Stimulated activated CD8-positive, alpha-beta memory T cell treated with anti-CD3 and anti-CD28 coated beads, Interleukin-2, amount 100 ng/mL, for 48 hours (primary cell): ENCODE measurements around the gene INSC.

ENCODE experiments used
- DNase-seq, 2 donors: peaks; one replicate each; pipeline ENCODE4 v3.0.0-alpha.2; 2020; ENCODE audit warnings: low read depth in 2 of 2

Gene INSC

DNA sequence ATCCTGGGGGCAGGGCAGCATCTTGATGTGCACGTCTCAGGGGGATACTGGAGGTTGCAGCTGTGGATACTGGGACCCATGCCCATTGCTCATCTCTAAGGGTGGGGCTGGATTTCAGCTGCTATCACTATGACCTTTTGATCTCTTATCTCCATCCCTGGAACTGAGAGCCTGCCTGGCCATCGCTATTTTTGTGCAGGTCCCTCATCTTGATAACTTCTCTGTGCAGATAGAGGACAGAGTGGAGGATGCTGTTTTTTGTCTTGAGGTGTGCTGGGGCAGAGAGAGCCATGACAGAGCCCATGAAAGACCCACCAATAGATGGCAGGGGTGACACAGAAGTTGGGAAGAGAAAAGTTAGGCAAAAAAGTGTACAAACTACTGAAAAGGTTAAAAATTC is 5.1 kb upstream of the INSC start:
- no peak for DNase-seq

DNA sequence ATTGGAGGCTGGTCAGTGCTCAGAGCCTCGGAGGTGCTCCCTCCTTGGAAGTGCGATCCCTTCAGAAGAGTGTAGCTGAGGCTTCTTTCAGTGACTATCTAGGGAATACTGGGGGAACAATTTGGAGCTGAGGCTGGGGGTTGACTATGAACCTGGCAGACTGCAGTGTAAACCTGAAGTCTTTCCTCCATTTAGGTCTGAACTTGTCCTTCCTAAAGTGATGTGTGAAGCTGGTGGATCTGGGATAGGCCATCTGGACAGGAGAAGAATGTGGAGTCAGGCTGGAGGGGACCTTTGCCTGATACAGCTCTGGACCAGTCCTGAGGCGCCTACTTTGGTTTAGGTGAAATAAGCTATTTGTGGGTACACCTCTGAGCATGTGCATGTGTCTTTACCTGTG is 3.5 kb upstream of the INSC start:
- no peak for DNase-seq

DNA sequence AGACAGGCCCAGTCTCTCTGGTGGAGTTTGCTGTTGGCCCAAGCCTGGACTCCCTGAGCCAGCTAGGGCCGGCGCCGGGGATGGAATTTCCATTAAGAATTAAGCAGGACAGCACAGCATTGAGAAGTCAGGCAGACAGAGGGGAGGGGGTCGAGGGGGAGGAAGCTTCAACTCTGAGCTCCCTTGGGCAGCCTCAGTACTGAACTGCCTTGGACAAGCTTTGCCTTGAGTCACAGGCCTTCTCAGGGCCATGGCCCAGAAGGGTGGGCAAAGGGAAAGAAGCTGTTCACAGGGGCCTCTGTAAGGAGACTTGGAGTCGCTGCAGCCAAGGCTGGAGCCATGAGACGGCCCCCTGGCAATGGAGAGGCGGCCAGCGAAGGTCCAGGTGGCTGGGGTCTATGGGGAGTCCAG is 2.6 kb upstream of the INSC start:
- DNase-seq: no peak

GRCh38 chr11:15113381-15113780 is 1.3 kb upstream of the INSC start:
- DNase-seq: no peak

DNA sequence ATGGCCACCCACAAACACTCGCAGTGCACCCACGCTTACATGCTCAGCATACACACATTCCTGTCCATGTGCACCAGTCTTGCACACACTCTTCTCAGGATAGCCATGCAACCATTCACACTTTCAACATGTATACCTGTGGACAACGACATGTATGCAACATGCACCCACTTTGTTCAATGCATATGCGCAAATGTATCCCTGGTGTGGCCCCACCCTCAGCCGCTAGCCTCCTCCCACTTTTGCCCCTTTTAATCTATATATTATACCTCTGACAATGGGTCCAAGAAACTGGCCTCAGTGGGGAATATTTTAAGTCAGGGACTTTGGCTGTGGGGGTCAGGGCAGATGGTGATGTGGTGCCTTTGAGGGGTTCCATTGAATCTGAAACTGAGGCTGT is 963 bp downstream of the INSC start:
- no peak for DNase-seq

DNA sequence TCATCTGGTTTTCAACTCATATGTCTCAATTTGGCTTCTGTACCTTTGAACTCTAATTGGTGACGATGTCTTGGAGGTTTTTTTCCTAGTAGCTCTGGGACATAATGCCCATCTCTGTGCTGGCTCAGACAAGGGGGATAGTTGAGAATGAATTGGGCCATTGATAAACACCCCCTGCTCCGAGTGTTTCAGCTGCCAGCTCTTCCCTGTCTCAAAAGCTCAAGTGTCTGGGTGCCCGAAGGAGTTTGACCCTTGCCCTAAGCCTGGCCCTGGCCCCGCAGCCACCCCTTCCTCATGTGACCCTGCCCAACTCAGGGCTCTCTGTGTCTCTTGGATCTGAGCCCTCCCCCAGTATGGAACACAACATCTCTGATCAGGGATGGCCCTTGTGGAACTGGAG is 3.0 kb downstream of the INSC start:
- DNase-seq: no peak

DNA sequence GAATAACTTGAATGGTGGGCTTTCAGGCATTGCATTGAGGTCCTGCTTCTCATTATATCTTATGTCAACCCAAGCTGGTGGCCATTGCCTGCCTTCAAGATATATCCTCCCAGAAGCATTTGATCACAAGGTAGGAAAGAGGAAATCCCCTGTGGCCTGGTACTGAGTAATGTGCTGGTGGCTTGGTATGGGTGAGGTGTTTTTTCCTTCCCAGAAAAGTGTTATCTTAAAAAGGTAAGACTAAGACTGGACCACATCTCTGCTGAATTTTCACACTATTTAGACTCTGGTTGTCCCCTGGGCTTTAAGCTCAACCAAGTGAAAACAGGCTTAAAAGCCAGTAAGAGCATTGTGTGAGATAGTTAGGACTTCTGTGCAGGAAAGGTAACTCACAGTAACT is 3.7 kb downstream of the INSC start:
- DNase-seq: no peak

GRCh38 chr11:15119352-15119751 is 4.6 kb downstream of the INSC start:
- no peak for DNase-seq

GRCh38 chr11:15119826-15120225 is 5.1 kb downstream of the INSC start:
- DNase-seq: no peak

GRCh38 chr11:15123849-15124248 is 9.1 kb downstream of the INSC start:
- no peak for DNase-seq

GRCh38 chr11:15124528-15124927 is 9.8 kb downstream of the INSC start:
- DNase-seq: no peak

DNA sequence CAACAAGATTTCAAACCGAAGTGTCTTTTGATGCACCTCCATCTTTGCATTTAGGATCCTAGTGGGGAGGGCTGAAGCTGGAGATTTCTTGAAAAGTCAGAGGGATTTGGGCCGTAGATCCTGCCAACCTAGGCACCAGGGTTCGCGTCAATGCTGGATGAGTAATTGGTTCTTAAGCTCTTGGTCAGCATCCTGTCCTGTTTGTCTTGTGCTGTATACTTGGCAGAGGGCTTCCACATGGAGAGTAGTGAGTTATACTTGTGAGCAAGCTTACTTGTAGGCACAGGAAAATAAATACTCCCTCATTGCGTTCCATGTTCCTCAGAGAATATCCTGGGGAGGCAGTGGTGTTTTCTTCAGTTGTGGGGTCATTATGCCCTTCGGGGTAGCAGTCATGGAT is 12.6 kb downstream of the INSC start:
- no peak for DNase-seq

GRCh38 chr11:15128621-15129020 is 13.9 kb downstream of the INSC start:
- no peak for DNase-seq

- no peak for DNase-seq
Observed at GRCh38 chr11:15136166-15136565, 21.4 kb downstream of the INSC start.

- DNase-seq: no peak
Observed at GRCh38 chr11:15139096-15139770, 24.5 kb downstream of the INSC start.

GRCh38 chr11:15139958-15140659 is 25.4 kb downstream of the INSC start:
- DNase-seq: no peak

DNA sequence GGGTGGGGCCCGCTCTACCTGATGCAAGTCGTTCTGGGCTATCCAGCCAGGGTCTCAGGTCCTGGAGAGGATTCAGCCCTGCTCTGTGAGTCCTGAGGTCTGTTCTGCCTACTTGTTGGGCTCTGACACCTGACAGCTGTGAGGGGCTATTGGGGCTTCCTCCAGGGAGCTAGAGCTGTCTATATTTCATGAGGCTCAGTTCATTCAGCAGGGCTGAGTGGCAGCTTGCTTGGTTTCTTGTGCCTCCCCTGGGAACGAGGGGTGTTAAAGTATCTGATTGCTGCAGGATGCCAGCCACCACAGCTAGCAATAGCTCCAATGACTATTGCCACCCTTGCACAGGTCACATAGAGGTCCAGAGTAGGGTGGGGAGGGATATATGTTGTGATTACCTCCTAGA is 26.7 kb downstream of the INSC start:
- DNase-seq: no peak

DNA sequence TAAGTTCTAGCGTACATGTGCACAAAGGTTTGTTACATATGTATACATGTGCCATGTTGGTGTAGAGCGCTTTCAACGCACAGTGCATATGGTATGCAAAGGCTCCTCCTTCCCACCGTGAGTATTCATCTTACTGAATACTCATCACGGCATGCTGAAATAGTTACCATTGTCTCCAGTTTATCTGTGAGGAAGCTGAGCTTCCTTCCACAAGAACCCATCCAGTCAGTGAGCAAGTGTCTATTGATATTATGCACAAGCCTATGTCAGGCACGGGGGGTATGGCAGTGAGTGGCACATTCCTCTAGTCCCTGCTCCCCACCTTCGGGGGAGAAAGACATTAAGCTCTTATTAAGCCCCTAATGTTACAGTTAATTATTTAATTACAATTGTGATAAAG is 28.1 kb downstream of the INSC start:
- DNase-seq: no peak

DNA sequence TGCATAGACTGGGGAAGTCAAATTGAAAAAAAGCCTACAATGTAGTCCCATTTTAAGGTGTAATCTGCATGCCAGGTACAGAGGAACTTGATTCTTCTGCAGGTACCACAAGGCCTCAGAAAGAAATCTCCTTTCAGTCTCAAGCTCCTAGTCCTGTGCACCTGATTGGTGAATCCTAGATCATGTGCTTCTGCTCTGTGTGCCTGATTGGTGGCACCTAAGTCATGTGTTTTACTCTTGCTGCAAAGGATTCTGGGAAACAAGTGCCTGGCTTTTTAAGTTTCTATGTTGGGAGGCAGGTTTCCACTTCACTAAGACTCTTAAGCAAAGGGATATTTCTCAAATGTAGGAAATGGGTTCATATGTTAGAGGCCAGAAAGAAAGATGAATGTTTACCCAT is 29.1 kb downstream of the INSC start:
- DNase-seq: no peak

GRCh38 chr11:15144347-15144746 is 29.6 kb downstream of the INSC start:
- no peak for DNase-seq

GRCh38 chr11:15145151-15145550 is 30.4 kb downstream of the INSC start:
- no peak for DNase-seq

GRCh38 chr11:15145615-15146014 is 30.9 kb downstream of the INSC start:
- DNase-seq: no peak

DNA sequence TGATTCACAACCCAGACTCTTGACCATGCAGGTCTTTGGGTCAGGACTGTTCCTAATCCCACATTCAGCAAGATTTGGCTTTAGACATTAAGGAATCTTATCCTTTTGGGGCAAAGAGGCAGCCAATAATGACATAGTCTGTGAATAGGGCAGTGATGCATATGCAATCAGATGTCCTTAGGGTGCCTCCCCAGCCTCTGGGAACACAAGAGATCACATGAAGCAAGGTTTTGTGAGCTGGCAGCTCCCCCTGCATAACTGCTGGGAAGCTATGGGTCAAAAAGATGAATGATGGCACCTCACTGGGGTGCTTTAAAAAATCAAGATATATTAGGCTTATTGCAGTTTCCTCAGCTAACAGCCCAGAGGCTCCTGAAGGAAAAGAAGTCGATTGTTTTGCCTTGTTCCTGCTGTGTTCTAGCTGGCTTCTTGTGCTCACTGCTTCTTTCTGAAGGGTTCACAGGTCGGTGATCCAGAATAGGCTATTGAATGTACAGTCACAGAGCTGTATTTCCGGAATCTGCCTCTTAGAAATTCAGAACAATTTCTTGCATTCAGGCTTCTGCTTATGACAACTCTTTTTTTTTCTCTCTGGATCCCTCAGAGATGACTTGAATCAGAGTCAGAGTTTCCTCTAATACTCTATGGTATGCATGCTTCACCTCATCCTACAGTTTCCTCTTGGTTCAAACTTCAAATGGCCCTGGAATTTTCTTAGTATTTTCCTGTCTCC is 31.7 kb downstream of the INSC start:
- DNase-seq: no peak
